ENCODE results near the gene RIBC1.

RIBC1 gene

DNA sequence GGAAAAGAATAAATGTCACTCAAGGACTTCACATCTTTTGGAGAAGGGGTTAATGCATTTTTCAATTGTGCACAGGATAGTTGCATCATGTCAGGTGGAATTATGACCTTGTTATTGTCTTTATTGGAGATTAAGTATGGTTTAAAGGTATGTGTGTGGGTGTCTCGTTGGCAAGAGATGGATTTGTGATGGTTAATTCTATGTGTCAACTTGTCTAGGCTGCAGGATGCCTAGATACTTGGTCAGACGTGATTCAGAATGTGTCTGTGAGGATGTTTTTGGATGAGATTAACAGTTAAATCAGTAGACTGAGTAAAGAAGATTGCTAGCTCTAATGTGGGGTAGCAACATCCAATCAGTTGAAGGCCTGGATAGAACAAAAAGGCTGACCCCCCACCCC is 53.7 kb downstream of the RIBC1 start:
- H3K27me3 Mint-ChIP-seq, result peaks cover 32% of the 10 kb centered on the region
- no peak for DNase-seq (ENCODE audit: low spot score in 2 of 2)
- no peaks in the 10 kb centered on the region for H3K36me3 Mint-ChIP-seq (ENCODE audit: insufficient read depth)
- H3K9me3 Mint-ChIP-seq, result no peaks in the 10 kb centered on the region
- no peak overlapping the region for H3K4me3 Mint-ChIP-seq
- no peak overlapping the region for H3K27ac Mint-ChIP-seq (ENCODE audit: low read depth)
- no peaks in the 10 kb centered on the region for H3K4me1 Mint-ChIP-seq
- ATAC-seq (replicated peaks; ENCODE audit: extremely low read depth, poor library complexity, severe bottlenecking), result no peak

- Mint-ChIP-seq H3K36me3 (ENCODE audit: insufficient read depth) (no peaks in the 10 kb centered on the region), H3K4me3 (no peak overlapping the region), H3K27ac (ENCODE audit: low read depth) (no peak overlapping the region), H3K9me3 (no peaks in the 10 kb centered on the region), H3K27me3 (peaks cover 11% of the 10 kb centered on the region), H3K4me1 (no peaks in the 10 kb centered on the region)
- DNase-seq (ENCODE audit: low spot score in 2 of 2) (no peak), ATAC-seq (replicated peaks; ENCODE audit: extremely low read depth, poor library complexity, severe bottlenecking) (no peak)
Measured at GRCh38 chrX:53479301-53479700, 56.6 kb downstream of the RIBC1 start.
